ENCODE data around the gene AHI1.

GRCh38 chr6:135380793-135381192 lies 116.7 kb downstream of the AHI1 start:
- TF ChIP-seq CTCF (IDR thresholded peaks at IDR 0.05; ENCODE audit: low read depth, low read length) (no peak), EZH2phosphoT487 (IDR thresholded peaks at IDR 0.05; ENCODE audit: low read depth) (no peak)

Data from OCI-LY3 (cell line).